K562 (cell line): ENCODE results near the gene TRAPPC5. TPM values are rescaled to one million over a fixed set of nuclear protein-coding genes. Genes with fewer than 3 reads are reported as not detected.

Experiments
- ASH1L ChIP-seq: fragments of 450-650 bp; IDR thresholded peaks from 2 replicates; pipeline ENCODE4 v1.6.1; 2018; ENCODE audit warnings: borderline replicate concordance, mild to moderate bottlenecking, low read depth; ENCODE audit not compliant: partially characterized antibody
- BMI1 ChIP-seq: fragments of 150-350 bp; IDR thresholded peaks from 2 replicates; pipeline ENCODE4 v1.6.1; 2014; ENCODE audit warnings: low read length
- IRF2 ChIP-seq: sonication (generic); formaldehyde crosslinking; IDR thresholded peaks from 2 replicates; pipeline ENCODE4 v1.8.1; 2022; ENCODE audit warnings: mild to moderate bottlenecking, missing genetic modification reagents
- PHF21A ChIP-seq: fragments of 450-650 bp; IDR thresholded peaks from 2 replicates; pipeline ENCODE4 v1.6.1; 2017; ENCODE audit warnings: low read depth, borderline replicate concordance
- RCOR1 ChIP-seq, 2 experiments: IDR thresholded peaks; 2 replicates each; pipeline ENCODE4 v1.6.1; 2012; ENCODE audit warnings: low read depth in 2 of 2, low read length in 2 of 2, borderline replicate concordance in 1 of 2, improper control_type of control experiment in 1 of 2
- ZNF175 ChIP-seq: fragments of 200-800 bp; sonication (Bioruptor generic); IDR thresholded peaks from 2 replicates; pipeline ENCODE4 v1.6.1; 2016; ENCODE audit warnings: low read depth, mild to moderate bottlenecking, missing genetic modification characterization, missing compliant biosample characterization
- polyA plus RNA-seq, 8 experiments: library from polyadenylated mRNA; depleted of rRNA in 4 of 8; stranded (reverse) in 5 of 8; unstranded in 3 of 8; fragments of >200 nt; fragmentation: Nextera tagmentation in 2 of 8; fragmentation: Illumina TruSeq in 1 of 8; extraction: Ambion mirVana in 2 of 8; extraction: Trizol in 1 of 8; gene quantifications; 2 replicates each; pipeline versions ENCODE4 v1.2.1 to v1.2.3, GENCODE V29; 2011 to 2014; ENCODE audit warnings: inconsistent platforms in 1 of 8, missing spikeins in 1 of 8
- total RNA-seq, 7 experiments: library from RNA; depleted of rRNA in 6 of 7; stranded (reverse); fragments of >200 nt in 6 of 7; fragmentation: Illumina TruSeq in 2 of 7; extraction: Trizol in 2 of 7; gene quantifications; 2 replicates each; pipeline versions ENCODE4 v1.2.1 to v1.2.3, GENCODE V29; 2011 to 2021; ENCODE audit warnings: low replicate concordance in 1 of 7
- TF ChIP-seq, protein P1 (sequence below), 2 experiments: fragments of 450-650 bp; IDR thresholded peaks; 2 replicates each; pipeline ENCODE4 v1.6.1; 2016; ENCODE audit warnings: mild to moderate bottlenecking in 2 of 2, borderline replicate concordance in 1 of 2, low read depth in 1 of 2, moderate library complexity in 1 of 2
- TF ChIP-seq, protein P2 (sequence below): fragments of 250-450 bp; sonication (Bioruptor Pico); IDR thresholded peaks from 2 replicates; pipeline ENCODE4 v1.4.0; 2020; ENCODE audit warnings: mild to moderate bottlenecking, moderate library complexity, borderline replicate concordance
- TF ChIP-seq, protein P3 (sequence below): fragments of 450-650 bp; IDR thresholded peaks from 2 replicates; pipeline ENCODE4 v1.6.1; 2018; ENCODE audit warnings: mild to moderate bottlenecking, low read depth; ENCODE audit not compliant: partially characterized antibody
- TF ChIP-seq, protein P4 (sequence below): fragments of 250-450 bp; sonication (Bioruptor Pico); IDR thresholded peaks from 2 replicates; pipeline ENCODE4 v1.5.0; 2021

The TRAPPC5 gene
- total and polyA plus RNA-seq, 9 of the 15 experiments (the other 6 are each of a cell fraction or from before 2014, with no cell fraction given): 2.0 to 76.9 (median 29.3) TPM

DNA sequence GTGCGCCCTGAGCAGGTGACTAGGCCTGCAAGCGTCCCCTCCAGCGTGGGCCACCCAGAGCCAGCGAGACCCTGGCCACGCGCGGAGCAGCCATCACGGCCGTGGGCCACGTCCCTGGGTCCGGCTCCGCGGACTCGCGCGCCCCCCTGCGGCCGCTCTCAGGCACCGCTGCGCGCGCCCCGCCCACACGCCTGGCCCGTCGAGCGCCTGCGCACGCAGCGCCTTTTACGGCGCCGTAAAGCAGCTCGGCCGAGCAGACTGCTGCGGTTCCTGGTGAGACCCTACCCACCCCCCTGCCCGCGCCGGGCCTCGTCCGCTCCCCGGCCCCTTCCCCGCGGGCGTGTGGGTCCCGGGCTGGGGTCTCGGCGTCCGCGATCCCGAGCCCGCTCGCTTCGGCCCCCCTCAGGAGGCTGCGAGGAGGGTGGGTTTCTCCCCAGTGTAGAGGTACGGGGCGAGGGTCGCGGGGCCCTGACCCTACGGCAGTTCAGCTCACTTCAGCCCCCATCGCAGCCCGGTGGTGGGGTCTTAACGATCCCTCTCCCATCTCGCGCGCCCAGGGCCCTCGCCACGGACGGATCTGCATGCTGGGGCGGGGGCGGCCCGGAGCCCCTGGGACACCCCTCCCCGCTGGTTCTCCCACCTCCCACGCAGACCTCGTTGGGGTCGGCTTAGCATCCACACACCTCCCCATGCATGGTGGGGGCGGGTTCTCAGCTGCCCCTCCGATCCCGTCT, at the start of gene TRAPPC5 (continued):
- TF ChIP-seq, protein P1, sequence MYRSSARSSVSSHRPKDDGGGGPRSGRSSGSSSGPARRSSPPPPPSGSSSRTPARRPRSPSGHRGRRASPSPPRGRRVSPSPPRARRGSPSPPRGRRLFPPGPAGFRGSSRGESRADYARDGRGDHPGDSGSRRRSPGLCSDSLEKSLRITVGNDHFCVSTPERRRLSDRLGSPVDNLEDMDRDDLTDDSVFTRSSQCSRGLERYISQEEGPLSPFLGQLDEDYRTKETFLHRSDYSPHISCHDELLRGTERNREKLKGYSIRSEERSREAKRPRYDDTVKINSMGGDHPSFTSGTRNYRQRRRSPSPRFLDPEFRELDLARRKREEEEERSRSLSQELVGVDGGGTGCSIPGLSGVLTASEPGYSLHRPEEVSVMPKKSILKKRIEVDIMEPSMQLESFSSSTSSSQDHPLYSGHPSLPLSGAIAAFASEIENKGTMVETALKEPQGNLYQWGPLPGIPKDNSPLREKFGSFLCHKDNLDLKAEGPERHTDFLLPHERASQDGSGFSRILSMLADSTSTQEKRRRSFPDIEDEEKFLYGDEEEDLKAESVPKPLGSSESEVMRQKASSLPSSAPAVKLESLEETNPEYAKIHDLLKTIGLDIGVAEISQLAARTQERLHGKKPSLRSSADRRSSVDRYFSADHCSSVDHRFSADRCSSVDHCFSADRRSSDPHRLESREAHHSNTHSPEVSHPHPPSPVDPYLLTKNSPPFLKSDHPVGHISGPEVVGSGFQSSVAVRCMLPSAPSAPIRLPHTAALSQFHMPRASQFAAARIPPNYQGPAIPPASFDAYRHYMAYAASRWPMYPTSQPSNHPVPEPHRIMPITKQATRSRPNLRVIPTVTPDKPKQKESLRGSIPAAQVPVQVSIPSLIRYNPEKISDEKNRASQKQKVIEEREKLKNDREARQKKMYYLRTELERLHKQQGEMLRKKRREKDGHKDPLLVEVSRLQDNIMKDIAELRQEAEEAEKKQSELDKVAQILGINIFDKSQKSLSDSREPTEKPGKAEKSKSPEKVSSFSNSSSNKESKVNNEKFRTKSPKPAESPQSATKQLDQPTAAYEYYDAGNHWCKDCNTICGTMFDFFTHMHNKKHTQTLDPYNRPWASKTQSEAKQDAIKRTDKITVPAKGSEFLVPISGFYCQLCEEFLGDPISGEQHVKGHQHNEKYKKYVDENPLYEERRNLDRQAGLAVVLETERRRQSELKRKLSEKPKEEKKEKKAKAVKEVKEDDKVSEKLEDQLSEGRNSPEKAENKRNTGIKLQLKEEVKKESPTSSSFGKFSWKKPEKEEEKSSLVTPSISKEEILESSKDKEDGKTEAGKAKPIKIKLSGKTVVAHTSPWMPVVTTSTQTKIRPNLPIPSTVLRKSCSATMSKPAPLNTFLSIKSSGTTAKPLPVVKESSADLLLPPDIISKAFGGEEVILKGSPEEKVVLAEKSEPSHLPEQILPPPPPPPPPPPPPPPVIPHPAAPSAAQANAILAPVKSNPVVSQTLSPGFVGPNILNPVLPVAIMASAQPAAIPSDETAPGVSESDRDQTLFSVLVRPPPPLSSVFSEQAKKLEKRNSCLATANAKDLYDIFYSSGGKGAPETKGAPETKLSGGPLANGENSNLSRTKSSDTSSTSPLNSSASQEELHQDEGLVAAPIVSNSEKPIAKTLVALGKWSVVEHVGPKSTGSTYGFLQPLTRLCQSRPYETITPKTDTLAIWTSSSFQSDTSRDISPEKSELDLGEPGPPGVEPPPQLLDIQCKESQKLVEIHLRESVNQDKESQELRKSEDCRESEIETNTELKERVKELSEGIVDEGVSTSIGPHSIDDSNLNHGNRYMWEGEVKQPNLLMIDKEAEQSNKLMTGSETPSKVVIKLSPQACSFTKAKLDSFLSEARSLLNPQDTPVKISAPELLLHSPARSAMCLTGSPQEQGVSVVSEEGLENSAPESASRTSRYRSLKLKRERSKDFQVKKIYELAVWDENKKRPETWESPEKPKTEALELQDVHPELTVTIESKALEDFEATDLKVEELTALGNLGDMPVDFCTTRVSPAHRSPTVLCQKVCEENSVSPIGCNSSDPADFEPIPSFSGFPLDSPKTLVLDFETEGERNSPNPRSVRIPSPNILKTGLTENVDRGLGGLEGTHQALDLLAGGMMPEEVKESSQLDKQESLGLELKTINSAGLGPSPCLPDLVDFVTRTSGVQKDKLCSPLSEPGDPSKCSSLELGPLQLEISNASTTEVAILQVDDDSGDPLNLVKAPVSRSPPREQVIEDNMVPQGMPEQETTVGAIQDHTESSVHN (IDR thresholded peaks at IDR 0.05; ENCODE audit: borderline replicate concordance in 1 of 2, low read depth in 1 of 2): no peak
- TF ChIP-seq ASH1L: no peak
- TF ChIP-seq, protein P2, sequence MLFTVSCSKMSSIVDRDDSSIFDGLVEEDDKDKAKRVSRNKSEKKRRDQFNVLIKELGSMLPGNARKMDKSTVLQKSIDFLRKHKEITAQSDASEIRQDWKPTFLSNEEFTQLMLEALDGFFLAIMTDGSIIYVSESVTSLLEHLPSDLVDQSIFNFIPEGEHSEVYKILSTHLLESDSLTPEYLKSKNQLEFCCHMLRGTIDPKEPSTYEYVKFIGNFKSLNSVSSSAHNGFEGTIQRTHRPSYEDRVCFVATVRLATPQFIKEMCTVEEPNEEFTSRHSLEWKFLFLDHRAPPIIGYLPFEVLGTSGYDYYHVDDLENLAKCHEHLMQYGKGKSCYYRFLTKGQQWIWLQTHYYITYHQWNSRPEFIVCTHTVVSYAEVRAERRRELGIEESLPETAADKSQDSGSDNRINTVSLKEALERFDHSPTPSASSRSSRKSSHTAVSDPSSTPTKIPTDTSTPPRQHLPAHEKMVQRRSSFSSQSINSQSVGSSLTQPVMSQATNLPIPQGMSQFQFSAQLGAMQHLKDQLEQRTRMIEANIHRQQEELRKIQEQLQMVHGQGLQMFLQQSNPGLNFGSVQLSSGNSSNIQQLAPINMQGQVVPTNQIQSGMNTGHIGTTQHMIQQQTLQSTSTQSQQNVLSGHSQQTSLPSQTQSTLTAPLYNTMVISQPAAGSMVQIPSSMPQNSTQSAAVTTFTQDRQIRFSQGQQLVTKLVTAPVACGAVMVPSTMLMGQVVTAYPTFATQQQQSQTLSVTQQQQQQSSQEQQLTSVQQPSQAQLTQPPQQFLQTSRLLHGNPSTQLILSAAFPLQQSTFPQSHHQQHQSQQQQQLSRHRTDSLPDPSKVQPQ: no peak
- TF ChIP-seq, protein P3, sequence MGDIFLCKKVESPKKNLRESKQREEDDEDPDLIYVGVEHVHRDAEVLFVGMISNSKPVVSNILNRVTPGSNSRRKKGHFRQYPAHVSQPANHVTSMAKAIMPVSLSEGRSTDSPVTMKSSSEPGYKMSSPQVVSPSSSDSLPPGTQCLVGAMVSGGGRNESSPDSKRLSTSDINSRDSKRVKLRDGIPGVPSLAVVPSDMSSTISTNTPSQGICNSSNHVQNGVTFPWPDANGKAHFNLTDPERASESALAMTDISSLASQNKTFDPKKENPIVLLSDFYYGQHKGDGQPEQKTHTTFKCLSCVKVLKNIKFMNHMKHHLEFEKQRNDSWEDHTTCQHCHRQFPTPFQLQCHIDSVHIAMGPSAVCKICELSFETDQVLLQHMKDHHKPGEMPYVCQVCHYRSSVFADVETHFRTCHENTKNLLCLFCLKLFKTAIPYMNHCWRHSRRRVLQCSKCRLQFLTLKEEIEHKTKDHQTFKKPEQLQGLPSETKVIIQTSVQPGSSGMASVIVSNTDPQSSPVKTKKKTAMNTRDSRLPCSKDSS: no peak
- TF ChIP-seq, protein P4, sequence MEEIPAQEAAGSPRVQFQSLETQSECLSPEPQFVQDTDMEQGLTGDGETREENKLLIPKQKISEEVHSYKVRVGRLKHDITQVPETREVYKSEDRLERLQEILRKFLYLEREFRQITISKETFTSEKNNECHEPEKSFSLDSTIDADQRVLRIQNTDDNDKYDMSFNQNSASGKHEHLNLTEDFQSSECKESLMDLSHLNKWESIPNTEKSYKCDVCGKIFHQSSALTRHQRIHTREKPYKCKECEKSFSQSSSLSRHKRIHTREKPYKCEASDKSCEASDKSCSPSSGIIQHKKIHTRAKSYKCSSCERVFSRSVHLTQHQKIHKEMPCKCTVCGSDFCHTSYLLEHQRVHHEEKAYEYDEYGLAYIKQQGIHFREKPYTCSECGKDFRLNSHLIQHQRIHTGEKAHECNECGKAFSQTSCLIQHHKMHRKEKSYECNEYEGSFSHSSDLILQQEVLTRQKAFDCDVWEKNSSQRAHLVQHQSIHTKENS (CRISPR knock-in tag): no peak
- TF ChIP-seq IRF2 (CRISPR knock-in tag): no peak
- TF ChIP-seq ZNF175: no peak
- TF ChIP-seq BMI1: no peak
- no peak for TF ChIP-seq PHF21A
- TF ChIP-seq RCOR1 (IDR thresholded peaks at IDR 0.05; ENCODE audit: borderline replicate concordance in 1 of 2, low read depth in 2 of 2, low read length in 2 of 2): 0 out of 4 replicates have a peak, but pooled peaks of 1 of the 2 experiments have one; percentile 15
